ENCODE measurements around the gene FKBP3. TPM values are rescaled to one million over a fixed set of nuclear protein-coding genes. Genes with fewer than 3 reads are reported as not detected.
"Not testable (repeated sequence)": the region's sequence is repeated elsewhere in the genome, so short reads cannot be mapped to it uniquely, and the experiment has no call there.

FKBP3 gene
- 10 to 100 TPM; 69.7 to 71.7 TPM for total RNA-seq

- POLR2A ChIA-PET: interaction anchor here (0.7 to 2.6 kb wide), 2 partner anchors 20 to 172 kb away, joined by 3 to 14 read pairs; partner anchors contain the start of genes KLHL28 and TOGARAM1
Measured at GRCh38 chr14:45134051-45134958, at the start of gene FKBP3. FKBP3 (minus strand) TSS chr14:45134481; CDS start chr14:45134456, 25 bp downstream.

DNA sequence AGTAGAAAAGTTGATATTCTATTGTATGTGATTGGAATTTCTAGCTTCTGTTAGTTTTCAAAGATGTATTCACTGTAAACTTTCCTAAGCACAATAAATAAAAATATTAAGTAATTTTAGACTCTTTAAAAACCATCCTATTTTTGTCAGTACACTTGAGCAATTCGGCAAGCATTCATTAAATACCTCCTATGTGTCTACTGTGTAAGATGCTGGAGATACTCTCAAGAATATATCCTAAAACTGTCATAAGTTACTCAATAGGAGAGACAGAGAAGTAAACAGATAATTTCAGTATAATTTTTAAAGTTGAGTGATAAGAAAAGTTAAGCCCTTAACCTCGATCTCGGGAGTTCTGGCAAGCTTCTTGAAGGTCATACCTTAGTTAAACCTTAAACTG lies 47.5 kb upstream of the FKBP3 start:
- ChIA-PET POLR2A (interaction anchor here (0.5 kb wide), 1 partner anchor 25 kb away, joined by 5 read pairs; no protein-coding TSS in a partner anchor), CTCF (no interaction called here)

More at GRCh38 chr14:45134051-45134958, at the start of gene FKBP3:
- CTCF ChIA-PET: interaction anchor here (0.9 to 1.4 kb wide), 2 partner anchors 119 to 173 kb away, joined by 4 to 5 read pairs; partner anchors contain the start of genes KLHL28, MIS18BP1 and TOGARAM1

- CTCF ChIA-PET: no interaction called here
- POLR2A ChIA-PET: no interaction called here
Measured at GRCh38 chr14:45181329-45181728, 47.0 kb upstream of the FKBP3 start.

DNA sequence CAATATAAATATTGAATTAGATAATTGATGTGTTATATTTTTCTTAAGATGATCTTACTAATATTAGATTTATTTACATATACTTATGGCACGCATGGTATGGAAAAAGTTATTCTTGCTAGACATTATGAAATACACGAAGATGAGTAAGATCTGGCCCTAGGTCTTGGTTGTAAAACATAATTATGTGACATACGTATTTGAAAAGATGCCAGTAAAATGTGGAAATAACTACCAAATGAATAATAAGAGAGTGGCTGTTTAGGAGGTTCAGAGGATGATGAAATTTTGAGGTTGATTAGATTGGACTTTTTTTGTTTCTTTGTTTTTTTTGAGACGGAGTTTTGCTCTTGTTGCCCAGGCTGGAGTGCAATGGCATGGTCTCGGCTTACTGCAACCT lies 42.8 kb upstream of the FKBP3 start:
- CTCF ChIA-PET: no interaction called here
- POLR2A ChIA-PET: no interaction called here

DNA sequence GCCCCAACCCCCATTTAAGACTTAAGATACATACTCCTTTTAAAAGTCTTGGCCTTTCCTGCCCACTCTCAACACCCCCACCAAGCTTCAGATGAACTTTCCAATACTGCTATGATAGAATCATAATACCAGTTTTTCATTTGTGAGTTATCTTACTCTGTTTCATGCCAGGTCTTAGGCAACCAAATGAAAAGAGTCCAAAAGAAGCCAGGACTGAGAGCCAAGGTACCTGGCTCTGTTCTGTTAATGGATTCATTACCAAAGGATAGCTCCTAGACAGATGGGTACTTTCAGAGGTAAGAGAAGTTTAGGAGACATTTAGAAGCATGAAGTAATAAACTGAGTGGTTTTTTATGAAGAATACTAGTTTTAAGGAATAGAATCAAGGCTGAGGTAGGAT lies 35.6 kb upstream of the FKBP3 start:
- CTCF ChIA-PET: no interaction called here
- POLR2A ChIA-PET: no interaction called here

GRCh38 chr14:45156067-45156466 lies 21.8 kb upstream of the FKBP3 start:
- CTCF ChIA-PET: no interaction called here
- POLR2A ChIA-PET: interaction anchor here (0.7 kb wide), 1 partner anchor 26 kb away, joined by 5 read pairs; no protein-coding TSS in a partner anchor

DNA sequence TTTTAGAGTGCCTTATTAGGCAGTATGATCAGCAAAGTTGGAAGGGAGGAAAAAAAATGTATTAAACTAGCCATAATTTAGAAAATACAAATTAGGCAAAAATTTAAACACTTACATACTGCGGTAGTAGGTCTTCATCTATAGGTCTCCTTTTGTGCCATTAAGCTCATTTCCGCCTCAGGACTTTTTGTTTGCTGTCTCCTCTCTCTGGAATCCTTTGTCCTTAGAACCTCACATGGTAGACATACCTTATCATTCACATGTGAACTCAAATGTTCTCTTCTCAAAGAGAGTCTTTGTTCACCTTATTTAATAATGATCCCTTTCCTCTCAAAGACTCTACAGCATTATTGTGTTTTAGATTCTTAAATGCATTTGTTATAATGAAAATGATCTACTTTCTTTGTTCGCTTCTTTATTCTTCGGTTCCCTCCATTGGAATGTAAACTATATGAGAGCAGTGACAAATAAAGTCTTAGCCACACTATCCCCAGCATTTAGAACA lies 16.2 kb upstream of the FKBP3 start:
- CTCF ChIA-PET: no interaction called here
- POLR2A ChIA-PET: no interaction called here

- CTCF ChIA-PET: no interaction called here
- POLR2A ChIA-PET: no interaction called here
Measured at GRCh38 chr14:45149602-45150001, 15.3 kb upstream of the FKBP3 start.

- ChIA-PET POLR2A (no interaction called here), CTCF (no interaction called here)
Measured at GRCh38 chr14:45145214-45145613, 10.9 kb upstream of the FKBP3 start.

GRCh38 chr14:45144658-45145057 lies 10.4 kb upstream of the FKBP3 start:
- POLR2A ChIA-PET: no interaction called here
- CTCF ChIA-PET: no interaction called here

GRCh38 chr14:45142083-45142482 lies 7.8 kb upstream of the FKBP3 start:
- CTCF ChIA-PET, POLR2A ChIA-PET: not testable (repeated sequence)

GRCh38 chr14:45140661-45141187 lies 6.4 kb upstream of the FKBP3 start:
- CTCF ChIA-PET: interaction anchor here (0.6 to 1.6 kb wide), 2 partner anchors 113 to 241 kb away, joined by 4 to 7 read pairs; partner anchors contain the start of gene MIS18BP1

DNA sequence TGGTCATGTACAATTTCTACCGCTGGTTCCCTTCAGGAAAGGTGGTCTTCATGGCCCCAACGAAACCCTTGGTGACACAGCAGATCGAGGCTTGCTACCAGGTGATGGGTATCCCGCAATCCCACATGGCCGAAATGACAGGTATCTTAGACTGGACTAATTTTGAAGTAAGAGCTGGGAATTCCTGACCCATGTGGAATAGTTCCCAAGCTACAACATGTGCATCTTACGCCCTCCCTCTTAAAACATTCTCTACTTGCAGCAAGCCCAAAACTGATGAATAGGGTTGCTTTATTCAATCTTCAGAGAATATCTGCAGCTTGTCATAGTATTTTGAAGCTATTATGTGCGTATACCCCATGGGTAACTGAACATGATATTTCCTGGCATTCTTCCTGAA lies 2.1 kb upstream of the FKBP3 start:
- CTCF ChIA-PET: interaction anchor here (0.6 to 1.6 kb wide), 3 partner anchors 20 to 201 kb away, joined by 3 read pairs; partner anchors contain the start of gene MIS18BP1
- POLR2A ChIA-PET: interaction anchor here (0.8 to 1.2 kb wide), 2 partner anchors 23 to 116 kb away, joined by 3 to 9 read pairs; partner anchors contain the start of gene MIS18BP1

More at GRCh38 chr14:45140661-45141187, 6.4 kb upstream of the FKBP3 start:
- POLR2A ChIA-PET: no interaction called here

GRCh38 chr14:45135659-45136395 lies 1.5 kb upstream of the FKBP3 start, which contains the start of gene FANCM:
FANCM (plus strand) TSS chr14:45135930; CDS start chr14:45136032, 102 bp downstream.
- ChIA-PET CTCF (interaction anchor here (0.6 to 1.6 kb wide), 3 partner anchors 18 to 117 kb away, joined by 3 read pairs; partner anchors contain the start of gene MIS18BP1), POLR2A (interaction anchor here (0.6 to 1.2 kb wide), 4 partner anchors 22 to 173 kb away, joined by 3 to 9 read pairs (median 3); partner anchors contain the start of gene MIS18BP1)

- ChIA-PET POLR2A (interaction anchor here (0.6 to 2.6 kb wide), 3 partner anchors 58 to 173 kb away, joined by 3 to 14 read pairs (median 3); partner anchors contain the start of genes KLHL28 and TOGARAM1), CTCF (interaction anchor here (0.9 to 1.6 kb wide), 3 partner anchors 19 to 174 kb away, joined by 3 to 5 read pairs (median 4); partner anchors contain the start of genes KLHL28, MIS18BP1 and TOGARAM1)
Measured at GRCh38 chr14:45135156-45135555, 875 bp upstream of the FKBP3 start.

DNA sequence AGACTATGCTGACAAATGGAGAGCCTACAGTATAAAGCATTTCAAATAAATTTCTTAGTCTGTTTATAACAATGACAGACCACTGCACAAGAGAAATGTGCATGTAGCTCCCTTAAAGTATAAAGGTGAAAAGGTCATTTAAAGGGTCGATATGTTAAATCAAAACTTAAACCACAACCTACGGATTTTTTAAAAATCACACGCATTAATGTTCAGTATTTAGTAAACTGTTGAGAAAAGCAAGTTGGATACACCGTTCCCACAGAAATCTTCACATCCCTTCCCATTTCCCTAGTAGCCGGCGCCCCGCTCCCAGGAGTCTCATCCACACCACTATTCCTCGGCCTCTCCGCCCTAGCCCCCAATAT lies 614 bp downstream of the FKBP3 start:
- CTCF ChIA-PET: interaction anchor here (1.4 kb wide), 1 partner anchor 172 kb away, joined by 4 read pairs; the partner anchor contains the start of genes KLHL28 and TOGARAM1
- POLR2A ChIA-PET: interaction anchor here (2.6 kb wide), 1 partner anchor 171 kb away, joined by 14 read pairs; the partner anchor contains the start of genes KLHL28 and TOGARAM1

- POLR2A ChIA-PET: no interaction called here
- CTCF ChIA-PET: interaction anchor here (0.7 kb wide), 1 partner anchor 13 kb away, joined by 4 read pairs; no protein-coding TSS in a partner anchor
Measured at GRCh38 chr14:45128963-45129629, 5.2 kb downstream of the FKBP3 start.

DNA sequence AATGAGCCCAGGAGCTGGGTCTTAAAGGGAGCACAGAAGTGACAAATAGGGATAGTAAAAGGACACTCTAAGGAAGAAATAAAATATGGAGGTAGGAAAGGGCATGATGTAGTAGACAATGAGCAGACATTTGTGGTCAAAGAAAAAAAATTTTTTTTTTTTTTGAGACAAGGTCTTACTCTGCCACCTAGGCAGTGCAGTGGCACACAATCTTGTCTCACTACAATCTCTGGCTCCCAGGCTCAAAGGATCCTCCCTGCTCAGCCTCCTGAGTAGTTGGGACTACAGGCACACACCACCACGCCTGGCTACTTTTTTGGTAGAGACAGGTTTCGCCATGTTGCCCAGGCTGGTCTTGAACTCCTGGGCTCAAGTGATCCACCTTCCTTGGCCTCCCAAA lies 8.5 kb downstream of the FKBP3 start:
- CTCF ChIA-PET: no interaction called here
- POLR2A ChIA-PET: no interaction called here

DNA sequence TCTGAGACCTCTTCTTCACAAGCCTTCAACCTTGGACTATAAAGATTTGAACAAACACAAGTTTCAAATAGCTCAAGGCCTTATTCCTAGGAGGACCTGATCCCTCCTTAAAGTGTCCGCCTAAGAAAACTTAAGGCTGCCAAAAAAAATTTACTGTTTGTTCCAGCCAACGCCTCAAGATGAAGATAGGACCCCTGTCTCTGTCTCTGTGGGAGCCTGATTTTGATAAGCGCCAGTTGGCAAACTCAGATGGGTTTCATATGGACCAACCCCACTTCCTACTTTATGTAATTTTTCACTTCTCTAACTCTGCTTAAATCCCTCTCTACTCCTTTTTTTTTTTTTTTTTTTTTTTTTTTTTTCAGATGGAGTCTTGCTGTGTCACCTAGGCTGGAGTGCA lies 11.0 kb downstream of the FKBP3 start:
- ChIA-PET POLR2A (no interaction called here), CTCF (no interaction called here)
